ENCODE results near the gene GCSAM. TPM values are rescaled to one million over a fixed set of nuclear protein-coding genes. Genes with fewer than 3 reads are reported as not detected.
"Not testable (repeated sequence)": the region's sequence is repeated elsewhere in the genome, so short reads cannot be mapped to it uniquely, and the experiment has no call there.

GCSAM gene

GRCh38 chr3:112072387-112073060 is 60.5 kb downstream of the GCSAM start:
- not testable (repeated sequence) for H3K9me3 ChIP-seq (ENCODE audit: control insufficient read depth, low read length); H4K8ac ChIP-seq (ENCODE audit: low read length); DNase-seq; H2AFZ ChIP-seq (ENCODE audit: low read depth, low read length); H2BK12ac ChIP-seq (ENCODE audit: low read length in 2 of 2); H2AK5ac ChIP-seq (ENCODE audit: low read length, severe bottlenecking); H3K9ac ChIP-seq (ENCODE audit: low read length); H3K27ac ChIP-seq (ENCODE audit: low read length, poor library complexity, severe bottlenecking); H2BK5ac ChIP-seq (ENCODE audit: low read depth, low read length, poor library complexity, severe bottlenecking); H2BK120ac ChIP-seq (ENCODE audit: low read depth, low read length); H3K36me3 ChIP-seq (ENCODE audit: control insufficient read depth in 1 of 2, insufficient read depth in 2 of 2, low read depth in 1 of 2, low read length in 2 of 2); H2BK15ac ChIP-seq (ENCODE audit: low read depth, poor library complexity, severe bottlenecking); H3K79me1 ChIP-seq (replicated peaks; ENCODE audit: low read length, poor library complexity, severe bottlenecking); H3K23ac ChIP-seq (ENCODE audit: low read length in 2 of 2); H3K14ac ChIP-seq (ENCODE audit: low read length in 2 of 2); H3K27me3 ChIP-seq (ENCODE audit: control insufficient read depth in 1 of 2, insufficient read depth in 1 of 2, low read length in 2 of 2); H3K4me1 ChIP-seq (ENCODE audit: control insufficient read depth, insufficient read depth, low read depth, low read length); H3K4ac ChIP-seq (ENCODE audit: low read depth in 1 of 2, low read length in 2 of 2); H3K4me3 ChIP-seq (ENCODE audit: insufficient read depth in 1 of 2, low read depth in 1 of 2, low read length in 2 of 2); H3K4me2 ChIP-seq (ENCODE audit: low read length, poor library complexity, severe bottlenecking); H4K91ac ChIP-seq (ENCODE audit: low read length)
- H3K18ac ChIP-seq (ENCODE audit: low read depth in 1 of 2, low read length in 2 of 2) = peak overlapping the region in 1 of 2 experiments; percentile 24
- WGBS = 82% methylated on average over 8 of the region's 8 CpGs

Small RNAs within 50 kb of the gene (small RNA-seq; reads per million reads assigned to genes)
- gene MIR567 (ENCODE audit: low read depth) = not detected

Data from mesenchymal stem cell (in vitro differentiated cells and primary cell).